Measurements from ENCODE around the gene SLC35E1. TPM values are rescaled to one million over a fixed set of nuclear protein-coding genes. Genes with fewer than 3 reads are reported as not detected.
A peak's percentile ranks its signal among the peaks of the same experiment; 100 is the strongest.

Gene SLC35E1
- total and polyA plus RNA-seq, 2 of the 13 experiments (the other 11 are each of a cell fraction or from before 2014, with no cell fraction given), result 21.2 to 46.5 TPM

- no peak for TF ChIP-seq GRHL1 (CRISPR knock-in tag; conservative IDR thresholded peaks at IDR 0.05)
- no peak for TF ChIP-seq PAF1 (CRISPR knock-in tag; IDR thresholded peaks at IDR 0.05)
- no peak for TF ChIP-seq ZNF274 (CRISPR knock-in tag; IDR thresholded peaks at IDR 0.05)
- TF ChIP-seq HOXA9 (CRISPR knock-in tag; IDR thresholded peaks at IDR 0.05; ENCODE audit: borderline replicate concordance), result no peak
- no peak for TF ChIP-seq SMARCE1 (IDR thresholded peaks at IDR 0.05; ENCODE audit: borderline replicate concordance)
- 0 out of 2 replicates have a peak, but pooled peaks have one; percentile 54 for TF ChIP-seq ZFP62 (CRISPR knock-in tag; IDR thresholded peaks at IDR 0.05)
- TF ChIP-seq AHR (CRISPR knock-in tag; IDR thresholded peaks at IDR 0.05), result 0 out of 2 replicates have a peak, but pooled peaks have one; percentile 77
- 0 out of 2 replicates have a peak, but pooled peaks have one; percentile 11 for TF ChIP-seq STAG1 (CRISPR knock-in tag; IDR thresholded peaks at IDR 0.05)
- TF ChIP-seq ZNF160 (CRISPR knock-in tag; IDR thresholded peaks at IDR 0.05), result no peak
- TF ChIP-seq TRIM22 (IDR thresholded peaks at IDR 0.05), result no peak
- TF ChIP-seq SRSF4 (IDR thresholded peaks at IDR 0.05; ENCODE audit: low read depth, low read length, poor library complexity, severe bottlenecking), result no peak
- TF ChIP-seq SP4 (CRISPR knock-in tag; IDR thresholded peaks at IDR 0.05), result peak; percentile 86
- no peak for TF ChIP-seq TERF1 (CRISPR knock-in tag; IDR thresholded peaks at IDR 0.05)
- no peak for TF ChIP-seq FUBP1 (CRISPR knock-in tag; IDR thresholded peaks at IDR 0.05; ENCODE audit: borderline replicate concordance)
- no peak for TF ChIP-seq ZNF775 (CRISPR knock-in tag; IDR thresholded peaks at IDR 0.05; ENCODE audit: borderline replicate concordance)
- no peak for TF ChIP-seq ZNF263 (CRISPR knock-in tag; IDR thresholded peaks at IDR 0.05)
- no peak for TF ChIP-seq ZNF768 (CRISPR knock-in tag; IDR thresholded peaks at IDR 0.05)
- peak; percentile 92 for TF ChIP-seq GMEB1 (CRISPR knock-in tag; IDR thresholded peaks at IDR 0.05; ENCODE audit: borderline replicate concordance)
- TF ChIP-seq ETS1 (CRISPR knock-in tag; IDR thresholded peaks at IDR 0.05), result peak; percentile 41; the same call in 1 of the 2 replicates
Observed at GRCh38 chr19:16572332-16573211, at the start of gene SLC35E1 (continued).

Measured in HepG2 (cell line).